Measurements from ENCODE around the gene TIMM17B. TPM values are rescaled to one million over a fixed set of nuclear protein-coding genes. Genes with fewer than 3 reads are reported as not detected.

The TIMM17B gene
- total RNA-seq, 2 donors from 2014 or later: 78.6 to 83.3 TPM

GRCh38 chrX:48918643-48919340 lies 21.2 kb upstream of the TIMM17B start, which contains the start of gene PIM2:
PIM2 (minus strand) TSS chrX:48919024; CDS start chrX:48918834, 190 bp downstream.
- Histone ChIP-seq H3K36me3 (ENCODE audit: control insufficient read depth, insufficient read depth, low read length) (peaks cover 31% of the 10 kb centered on the region), H3K27me3 (ENCODE audit: control insufficient read depth, insufficient read depth, low read length, poor library complexity, severe bottlenecking) (no peaks in the 10 kb centered on the region), H3K4me3 (ENCODE audit: low read length) (peak within 1 kb of the TSS; percentile 88), H3K9ac (ENCODE audit: extremely low read depth, low read length, poor library complexity, severe bottlenecking) (peak within 1 kb of the TSS; percentile 83), H3K27ac (ENCODE audit: low read depth, low read length) (peak within 1 kb of the TSS; percentile 69), H3K4me1 (ENCODE audit: control insufficient read depth, insufficient read depth, low read length) (no peaks in the 10 kb centered on the region), H3K9me3 (ENCODE audit: control insufficient read depth, low read length) (no peaks in the 10 kb centered on the region)
- Mint-ChIP-seq H3K27ac (peak within 1 kb of the TSS; percentile 98), H3K4me3 (peak within 1 kb of the TSS; percentile 90), H3K4me1 (peaks cover 28% of the 10 kb centered on the region), H3K27me3 (ENCODE audit: insufficient read depth) (no peaks in the 10 kb centered on the region), H3K9me3 (peaks cover 56% of the 10 kb centered on the region), H3K36me3 (ENCODE audit: low read depth) (peaks cover 47% of the 10 kb centered on the region)
- WGBS, 2 experiments (ENCODE audit: insufficient coverage in 1 of 2, insufficient read length in 1 of 2): 0% methylated on average over 42 of the region's 55 CpGs; no CpG with 5 or more reads in 1 of the 2 experiments
- DNase-seq: peak; percentile 95
- TF ChIP-seq CTCF (conservative IDR thresholded peaks at IDR 0.05): no peak

GRCh38 chrX:48918301-48918642 lies 20.7 kb upstream of the TIMM17B start:
- WGBS, 2 experiments (ENCODE audit: insufficient coverage in 1 of 2, insufficient read length in 1 of 2): 0% methylated on average over 14 of the region's 23 CpGs; no CpG with 5 or more reads in 1 of the 2 experiments
- DNase-seq: no peak
- Histone ChIP-seq H3K9ac (ENCODE audit: extremely low read depth, low read length, poor library complexity, severe bottlenecking) (peak overlapping the region; percentile 77), H3K27ac (ENCODE audit: low read depth, low read length) (no peak overlapping the region), H3K27me3 (ENCODE audit: control insufficient read depth, insufficient read depth, low read length, poor library complexity, severe bottlenecking) (no peaks in the 10 kb centered on the region), H3K4me1 (ENCODE audit: control insufficient read depth, insufficient read depth, low read length) (no peaks in the 10 kb centered on the region), H3K36me3 (ENCODE audit: control insufficient read depth, insufficient read depth, low read length) (peaks cover 32% of the 10 kb centered on the region), H3K9me3 (ENCODE audit: control insufficient read depth, low read length) (no peaks in the 10 kb centered on the region), H3K4me3 (ENCODE audit: low read length) (peak overlapping the region; percentile 88)
- Mint-ChIP-seq H3K4me1 (peaks cover 28% of the 10 kb centered on the region), H3K27ac (peak overlapping the region; percentile 93), H3K36me3 (ENCODE audit: low read depth) (peaks cover 47% of the 10 kb centered on the region), H3K4me3 (peak overlapping the region; percentile 90), H3K9me3 (peaks cover 56% of the 10 kb centered on the region), H3K27me3 (ENCODE audit: insufficient read depth) (no peaks in the 10 kb centered on the region)
- TF ChIP-seq CTCF (conservative IDR thresholded peaks at IDR 0.05): no peak

- Mint-ChIP-seq H3K4me3 (peak overlapping the region; percentile 90), H3K4me1 (peaks cover 30% of the 10 kb centered on the region), H3K27ac (peak overlapping the region; percentile 93), H3K36me3 (ENCODE audit: low read depth) (peaks cover 46% of the 10 kb centered on the region), H3K9me3 (peaks cover 52% of the 10 kb centered on the region), H3K27me3 (ENCODE audit: insufficient read depth) (no peaks in the 10 kb centered on the region)
- Histone ChIP-seq H3K4me3 (ENCODE audit: low read length) (peak overlapping the region; percentile 88), H3K27ac (ENCODE audit: low read depth, low read length) (no peak overlapping the region), H3K9me3 (ENCODE audit: control insufficient read depth, low read length) (no peaks in the 10 kb centered on the region), H3K27me3 (ENCODE audit: control insufficient read depth, insufficient read depth, low read length, poor library complexity, severe bottlenecking) (no peaks in the 10 kb centered on the region), H3K9ac (ENCODE audit: extremely low read depth, low read length, poor library complexity, severe bottlenecking) (peak overlapping the region; percentile 49), H3K4me1 (ENCODE audit: control insufficient read depth, insufficient read depth, low read length) (no peaks in the 10 kb centered on the region), H3K36me3 (ENCODE audit: control insufficient read depth, insufficient read depth, low read length) (peaks cover 35% of the 10 kb centered on the region)
- peak; percentile 92 for TF ChIP-seq CTCF (conservative IDR thresholded peaks at IDR 0.05)
- peak; percentile 94 for DNase-seq
- WGBS, 2 experiments (ENCODE audit: insufficient coverage in 1 of 2, insufficient read length in 1 of 2): 1% methylated on average over 27 of the region's 27 CpGs; no CpG with 5 or more reads in 1 of the 2 experiments
Measured at GRCh38 chrX:48917139-48918001, 19.8 kb upstream of the TIMM17B start.
